Stimulated activated naive CD8-positive, alpha-beta T cell treated with anti-CD3 and anti-CD28 coated beads, Interleukin-15, Interleukin-2, amounts not matched to agents 100 ng/mL and 50 ng/mL, for 24 hours (primary cell): ENCODE results near the gene CHL1.

ENCODE experiments used
- H3K27ac Mint-ChIP-seq: one replicate; pipeline ENCODE4 v1.8.0; 2021; ENCODE audit warnings: mild to moderate bottlenecking, mixed read lengths
- H3K27me3 Mint-ChIP-seq: one replicate; pipeline ENCODE4 v1.8.0; 2021; ENCODE audit warnings: mixed read lengths
- H3K36me3 Mint-ChIP-seq: one replicate; pipeline ENCODE4 v1.8.0; 2021; ENCODE audit warnings: low read depth, mixed read lengths
- H3K4me1 Mint-ChIP-seq: one replicate; pipeline ENCODE4 v1.8.0; 2021; ENCODE audit warnings: low read depth, mixed read lengths
- H3K4me3 Mint-ChIP-seq: one replicate; pipeline ENCODE4 v1.8.0; 2021; ENCODE audit warnings: mild to moderate bottlenecking, mixed read lengths
- H3K9me3 Mint-ChIP-seq: one replicate; pipeline ENCODE4 v1.8.0; 2021; ENCODE audit warnings: mixed read lengths

The CHL1 gene

GRCh38 chr3:248864-249520, 52.4 kb downstream of the CHL1 start:
- no peaks in the 10 kb centered on the region for H3K36me3 Mint-ChIP-seq
- H3K9me3 Mint-ChIP-seq = peaks cover 2% of the 10 kb centered on the region
- H3K27ac Mint-ChIP-seq = no peak overlapping the region
- H3K4me3 Mint-ChIP-seq = no peak overlapping the region
- H3K4me1 Mint-ChIP-seq = peaks cover 5% of the 10 kb centered on the region
- H3K27me3 Mint-ChIP-seq = no peaks in the 10 kb centered on the region

DNA sequence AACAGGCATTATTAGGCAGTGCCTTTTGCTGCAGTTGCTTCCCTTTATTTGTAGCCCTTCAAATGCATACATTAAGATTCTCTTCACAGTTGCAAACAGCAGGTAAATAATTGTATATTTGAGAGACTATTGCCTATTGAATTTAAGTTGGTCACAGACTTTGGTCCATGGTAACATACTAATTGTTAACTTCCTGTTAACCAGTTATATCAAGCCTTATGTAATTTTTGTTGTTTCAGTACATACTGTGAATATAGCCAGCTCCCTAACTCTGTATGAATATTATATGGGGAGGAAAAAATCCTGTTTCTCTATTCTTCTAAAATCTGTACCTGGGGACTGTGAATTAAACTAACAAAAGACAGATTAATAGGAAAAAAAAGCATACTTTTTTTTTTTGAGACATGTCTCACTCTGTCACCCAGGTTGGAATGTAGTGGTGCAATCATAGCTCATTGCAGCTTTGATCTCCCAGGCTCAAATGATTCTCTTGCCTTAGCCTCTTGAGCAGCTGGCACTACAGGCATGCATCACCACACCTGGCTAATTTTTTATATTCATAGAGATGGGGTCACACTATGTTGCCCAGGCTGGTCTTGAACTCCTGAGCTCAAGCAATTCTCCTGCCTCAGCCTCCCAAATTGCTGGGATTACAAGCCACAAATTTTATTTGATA, 53.2 kb downstream of the CHL1 start:
- no peaks in the 10 kb centered on the region for H3K9me3 Mint-ChIP-seq
- H3K36me3 Mint-ChIP-seq = no peaks in the 10 kb centered on the region
- H3K27me3 Mint-ChIP-seq = no peaks in the 10 kb centered on the region
- H3K4me1 Mint-ChIP-seq = peaks cover 5% of the 10 kb centered on the region
- H3K27ac Mint-ChIP-seq = no peak overlapping the region
- no peak overlapping the region for H3K4me3 Mint-ChIP-seq

DNA sequence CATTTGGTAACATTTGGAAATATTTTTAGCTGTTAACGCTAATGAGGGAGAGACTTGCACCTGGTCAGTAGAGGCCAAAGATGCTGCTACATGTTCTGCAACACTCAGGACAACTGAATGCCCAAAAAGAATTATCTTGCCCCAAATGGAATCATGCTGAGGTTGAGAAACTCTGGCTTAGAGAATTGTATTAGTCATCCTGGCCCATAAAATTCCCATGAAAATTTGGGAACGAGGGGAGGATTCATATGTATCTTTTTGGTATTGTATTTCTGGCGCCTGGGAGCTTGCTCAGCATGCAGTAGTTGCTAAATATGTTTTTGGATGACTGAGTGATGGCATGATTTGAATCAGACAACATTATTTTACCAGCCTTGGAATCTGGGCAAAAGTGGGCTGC, 59.9 kb downstream of the CHL1 start:
- H3K27me3 Mint-ChIP-seq = no peaks in the 10 kb centered on the region

GRCh38 chr3:257826-258225, 61.3 kb downstream of the CHL1 start:
- no peaks in the 10 kb centered on the region for H3K9me3 Mint-ChIP-seq
- no peaks in the 10 kb centered on the region for H3K36me3 Mint-ChIP-seq
- no peaks in the 10 kb centered on the region for H3K27me3 Mint-ChIP-seq
- H3K27ac Mint-ChIP-seq = no peak overlapping the region
- H3K4me1 Mint-ChIP-seq = no peaks in the 10 kb centered on the region
- no peak overlapping the region for H3K4me3 Mint-ChIP-seq

More for the DNA sequence above, 59.9 kb downstream of the CHL1 start:
- H3K27ac Mint-ChIP-seq = no peak overlapping the region
- H3K4me3 Mint-ChIP-seq = no peak overlapping the region
- H3K9me3 Mint-ChIP-seq = no peaks in the 10 kb centered on the region
- H3K36me3 Mint-ChIP-seq = no peaks in the 10 kb centered on the region
- no peaks in the 10 kb centered on the region for H3K4me1 Mint-ChIP-seq

DNA sequence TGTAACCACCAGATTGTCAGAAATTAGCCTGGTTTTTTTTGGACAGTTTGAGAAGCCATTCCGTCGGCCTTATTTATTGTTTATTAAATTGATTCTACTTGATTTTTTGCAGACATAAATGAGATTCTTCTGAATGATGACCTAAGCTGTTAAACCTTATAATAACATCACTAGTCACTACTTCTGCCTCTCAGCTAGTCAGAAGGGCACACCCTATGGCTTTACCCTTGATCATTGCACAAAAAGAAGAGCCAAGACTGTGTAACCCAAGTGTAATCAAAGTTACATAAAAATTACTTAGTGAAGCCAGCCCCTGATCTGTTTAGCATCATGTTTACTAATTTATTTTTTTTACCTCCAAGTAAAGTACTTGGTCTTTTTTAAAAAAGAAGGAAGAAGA, 64.3 kb downstream of the CHL1 start:
- Mint-ChIP-seq H3K9me3 (no peaks in the 10 kb centered on the region), H3K4me1 (no peaks in the 10 kb centered on the region), H3K27me3 (no peaks in the 10 kb centered on the region), H3K4me3 (no peak overlapping the region), H3K27ac (no peak overlapping the region), H3K36me3 (no peaks in the 10 kb centered on the region)

- Mint-ChIP-seq H3K27ac (no peak overlapping the region), H3K4me1 (no peaks in the 10 kb centered on the region), H3K27me3 (peaks cover 2% of the 10 kb centered on the region), H3K4me3 (no peak overlapping the region), H3K9me3 (no peaks in the 10 kb centered on the region), H3K36me3 (no peaks in the 10 kb centered on the region)
Measured at GRCh38 chr3:263393-263792, 66.8 kb downstream of the CHL1 start.

- Mint-ChIP-seq H3K27me3 (peaks cover 2% of the 10 kb centered on the region), H3K36me3 (no peaks in the 10 kb centered on the region), H3K4me1 (no peaks in the 10 kb centered on the region), H3K9me3 (no peaks in the 10 kb centered on the region), H3K27ac (no peak overlapping the region), H3K4me3 (no peak overlapping the region)
Measured at GRCh38 chr3:264394-265156, 68.0 kb downstream of the CHL1 start.

- Mint-ChIP-seq H3K4me1 (peaks cover 4% of the 10 kb centered on the region), H3K4me3 (no peak overlapping the region)
Measured at GRCh38 chr3:267101-267500, 70.5 kb downstream of the CHL1 start.

DNA sequence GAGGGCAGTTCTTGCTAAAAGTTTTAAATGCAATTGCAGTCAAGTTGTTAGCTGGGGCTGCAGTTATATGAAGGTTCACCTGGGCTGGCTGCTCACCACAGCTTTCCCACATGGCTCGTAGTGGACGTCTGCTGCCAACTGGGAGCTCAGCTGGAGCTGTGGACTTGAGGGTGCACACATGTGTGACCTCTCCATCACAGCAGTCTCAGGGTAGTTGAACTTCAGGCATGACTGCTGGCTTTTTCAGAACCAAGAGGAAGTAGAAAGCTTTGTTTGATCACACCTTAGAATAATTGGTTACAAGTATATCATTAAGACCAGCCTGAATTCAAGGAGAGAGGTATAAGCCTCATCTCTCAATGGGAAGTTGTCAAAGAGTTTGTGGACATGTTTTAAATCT, 74.1 kb downstream of the CHL1 start:
- Mint-ChIP-seq H3K4me1 (peaks cover 9% of the 10 kb centered on the region), H3K27ac (no peak overlapping the region), H3K27me3 (peaks cover 2% of the 10 kb centered on the region), H3K9me3 (peaks cover 9% of the 10 kb centered on the region), H3K4me3 (no peak overlapping the region), H3K36me3 (no peaks in the 10 kb centered on the region)

More at GRCh38 chr3:267101-267500, 70.5 kb downstream of the CHL1 start:
- H3K36me3 Mint-ChIP-seq = no peaks in the 10 kb centered on the region
- H3K27ac Mint-ChIP-seq = no peak overlapping the region
- peaks cover 3% of the 10 kb centered on the region for H3K9me3 Mint-ChIP-seq
- peaks cover 2% of the 10 kb centered on the region for H3K27me3 Mint-ChIP-seq

GRCh38 chr3:274927-275326, 78.4 kb downstream of the CHL1 start:
- Mint-ChIP-seq H3K9me3 (peaks cover 5% of the 10 kb centered on the region), H3K4me3 (no peak overlapping the region), H3K27ac (no peak overlapping the region), H3K36me3 (no peaks in the 10 kb centered on the region), H3K4me1 (peaks cover 19% of the 10 kb centered on the region), H3K27me3 (no peaks in the 10 kb centered on the region)

DNA sequence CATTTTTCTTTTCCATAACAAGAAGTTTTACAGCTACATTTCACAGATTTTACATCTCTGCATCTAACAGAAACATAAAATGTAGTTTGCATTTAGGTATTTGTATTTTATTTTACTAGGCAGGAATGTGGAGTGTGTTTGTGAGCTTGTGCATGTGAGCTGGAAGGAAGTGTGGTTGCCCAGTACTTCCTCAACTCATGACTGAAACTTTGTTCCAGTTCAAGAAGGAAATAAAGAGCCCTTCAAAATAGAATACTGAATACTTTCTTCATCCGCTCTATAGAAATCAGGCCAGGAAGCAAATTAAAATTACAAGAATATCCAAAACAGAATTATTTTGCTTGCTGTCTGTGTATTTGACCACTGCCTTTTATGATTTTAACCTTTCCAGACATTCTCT, 81.3 kb downstream of the CHL1 start:
- Mint-ChIP-seq H3K4me1 (peaks cover 15% of the 10 kb centered on the region), H3K9me3 (peaks cover 3% of the 10 kb centered on the region), H3K4me3 (no peak overlapping the region)

DNA sequence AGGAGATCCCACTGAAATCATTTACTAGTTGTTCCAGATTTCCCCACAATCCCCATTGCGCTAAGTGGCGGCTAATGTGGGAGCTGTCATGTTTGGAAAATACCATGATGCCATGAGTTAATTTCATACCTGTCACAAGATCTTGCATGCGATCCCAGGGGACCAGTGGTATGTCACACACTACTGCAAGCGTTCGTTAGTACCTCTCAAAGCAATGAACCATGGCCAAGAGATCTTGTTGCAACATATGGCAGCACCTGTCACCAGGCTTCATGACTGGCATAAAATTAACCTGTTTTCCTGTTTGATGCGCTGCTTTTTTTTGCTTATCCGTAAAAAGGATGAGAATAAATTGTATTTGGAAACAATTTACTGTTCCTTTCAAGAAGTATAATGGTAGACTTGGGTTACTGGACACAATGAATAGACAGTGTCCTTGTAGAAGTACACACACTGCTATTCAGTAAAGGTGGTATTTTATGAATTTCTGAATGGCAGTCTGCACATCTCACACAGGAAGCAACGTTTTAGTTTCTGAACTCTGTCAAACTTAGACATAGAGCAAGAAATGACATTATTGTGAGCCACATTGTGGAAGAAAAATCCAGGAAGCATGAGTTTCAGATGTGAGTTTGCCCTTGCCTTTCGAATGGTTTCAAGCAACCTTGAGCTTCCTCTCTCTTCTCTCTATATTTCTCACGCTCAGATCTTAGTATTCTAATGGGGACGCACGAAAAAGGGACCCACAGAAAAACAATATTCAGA, 81.9 kb downstream of the CHL1 start:
- H3K36me3 Mint-ChIP-seq = no peaks in the 10 kb centered on the region
- peaks cover 3% of the 10 kb centered on the region for H3K9me3 Mint-ChIP-seq
- H3K27me3 Mint-ChIP-seq = no peaks in the 10 kb centered on the region
- H3K4me3 Mint-ChIP-seq = no peak overlapping the region
- H3K27ac Mint-ChIP-seq = peak overlapping the region; percentile 34
- peaks cover 15% of the 10 kb centered on the region for H3K4me1 Mint-ChIP-seq

More for the DNA sequence above, 81.3 kb downstream of the CHL1 start:
- Mint-ChIP-seq H3K27ac (peak overlapping the region; percentile 34), H3K36me3 (no peaks in the 10 kb centered on the region), H3K27me3 (no peaks in the 10 kb centered on the region)

GRCh38 chr3:279325-279724, 82.8 kb downstream of the CHL1 start:
- Mint-ChIP-seq H3K9me3 (peaks cover 5% of the 10 kb centered on the region), H3K27ac (no peak overlapping the region), H3K4me1 (peaks cover 9% of the 10 kb centered on the region), H3K27me3 (no peaks in the 10 kb centered on the region), H3K4me3 (no peak overlapping the region), H3K36me3 (no peaks in the 10 kb centered on the region)

DNA sequence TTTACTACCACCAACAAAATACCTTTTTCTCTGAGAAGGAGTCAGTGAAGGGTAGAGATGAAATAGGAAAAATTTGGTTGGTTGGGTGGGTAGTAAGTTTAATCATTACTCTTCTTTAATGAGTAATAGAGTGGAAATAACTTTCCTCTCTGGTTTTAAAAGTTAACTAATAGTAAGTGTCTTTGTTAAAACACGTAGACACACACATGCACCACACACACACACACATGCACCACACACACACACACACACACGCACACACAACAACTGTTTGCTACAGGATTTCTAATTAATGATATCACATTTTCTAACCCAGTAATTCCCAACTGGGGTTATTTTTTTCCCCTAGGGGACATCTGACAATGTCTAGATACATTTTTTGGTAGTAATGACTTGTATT, 84.1 kb downstream of the CHL1 start:
- Mint-ChIP-seq H3K4me3 (no peak overlapping the region), H3K36me3 (no peaks in the 10 kb centered on the region), H3K9me3 (peaks cover 6% of the 10 kb centered on the region), H3K27ac (no peak overlapping the region), H3K4me1 (peaks cover 9% of the 10 kb centered on the region), H3K27me3 (no peaks in the 10 kb centered on the region)

- Mint-ChIP-seq H3K4me3 (no peak overlapping the region), H3K4me1 (no peaks in the 10 kb centered on the region), H3K27ac (no peak overlapping the region), H3K36me3 (no peaks in the 10 kb centered on the region), H3K27me3 (no peaks in the 10 kb centered on the region), H3K9me3 (peaks cover 6% of the 10 kb centered on the region)
Measured at GRCh38 chr3:284322-284721, 87.8 kb downstream of the CHL1 start.
